ENCODE data around the gene STAT5B. TPM values are rescaled to one million over a fixed set of nuclear protein-coding genes. Genes with fewer than 3 reads are reported as not detected.
"Not testable (repeated sequence)": the region's sequence is repeated elsewhere in the genome, so short reads cannot be mapped to it uniquely, and the experiment has no call there.

The STAT5B gene
- polyA plus RNA-seq, 1 donor (not counting 4 experiments of a cell fraction or from before 2014, with no cell fraction given) = 16.1 TPM

- H3K9me3 ChIP-seq (ENCODE audit: control insufficient read depth, low read depth, low read length) = no peaks in the 10 kb centered on the region
- H3K4me2 ChIP-seq (ENCODE audit: control insufficient read depth, extremely low read depth, insufficient read depth, low read depth, low read length) = no peak overlapping the region
- no peak overlapping the region for H3K9ac ChIP-seq (ENCODE audit: control insufficient read depth, extremely low read depth, insufficient read depth, low read length)
- no peaks in the 10 kb centered on the region for H3K36me3 ChIP-seq (ENCODE audit: control insufficient read depth in 2 of 2, extremely low read depth in 1 of 2, insufficient read depth in 2 of 2, low read length in 2 of 2)
- dilution Hi-C loops (cut with MboI; ENCODE audit: extremely low pct_ligation_motif_present, low sequenced_read_pairs) = no loop called here
- no peak overlapping the region for H3K4me3 ChIP-seq (ENCODE audit: control insufficient read depth in 2 of 3, extremely low read depth in 1 of 3, insufficient read depth in 2 of 3, low read depth in 1 of 3, low read length in 3 of 3)
- H4K20me1 ChIP-seq (ENCODE audit: control insufficient read depth, extremely low read depth, insufficient read depth, low read length) = no peaks in the 10 kb centered on the region
- H2AFZ ChIP-seq (ENCODE audit: control insufficient read depth, low read length) = no peak overlapping the region
- no peaks in the 10 kb centered on the region for H3K27me3 ChIP-seq (ENCODE audit: control insufficient read depth, extremely low read depth, insufficient read depth, low read length)
- FAIRE-seq (no peak), DNase-seq (ENCODE audit: low read depth, low spot score) (no peak)
- H3K9me1 ChIP-seq (ENCODE audit: control insufficient read depth, extremely low read depth, insufficient read depth, low read length) = no peaks in the 10 kb centered on the region
- H3K4me1 ChIP-seq (ENCODE audit: control insufficient read depth, extremely low read depth, insufficient read depth, low read length) = no peaks in the 10 kb centered on the region
- no peak overlapping the region for H3K27ac ChIP-seq (ENCODE audit: control insufficient read depth, insufficient read depth, low read length)
- no peaks in the 10 kb centered on the region for H3K79me2 ChIP-seq (ENCODE audit: control insufficient read depth, insufficient read depth, low read length)
- TF ChIP-seq EZH2 (IDR thresholded peaks at IDR 0.05; ENCODE audit: low read length) (no peak), CTCF (optimal IDR thresholded peaks at IDR 0.05 in 1 of 3, IDR thresholded peaks at IDR 0.05 in 1 of 3, conservative IDR thresholded peaks at IDR 0.05 in 1 of 3; ENCODE audit: extremely low read depth in 1 of 3, insufficient read depth in 2 of 3, low read length in 3 of 3) (no peak)
Observed at GRCh38 chr17:42243493-42243982, 32.7 kb downstream of the STAT5B start.

GRCh38 chr17:42241871-42242270 is 34.3 kb downstream of the STAT5B start:
- Histone ChIP-seq H3K79me2 (ENCODE audit: control insufficient read depth, insufficient read depth, low read length) (no peaks in the 10 kb centered on the region), H3K4me3 (ENCODE audit: control insufficient read depth in 2 of 3, extremely low read depth in 1 of 3, insufficient read depth in 2 of 3, low read depth in 1 of 3, low read length in 3 of 3) (no peak overlapping the region), H2AFZ (ENCODE audit: control insufficient read depth, low read length) (no peak overlapping the region), H3K9me1 (ENCODE audit: control insufficient read depth, extremely low read depth, insufficient read depth, low read length) (no peaks in the 10 kb centered on the region), H3K36me3 (ENCODE audit: control insufficient read depth in 2 of 2, extremely low read depth in 1 of 2, insufficient read depth in 2 of 2, low read length in 2 of 2) (no peaks in the 10 kb centered on the region), H3K27me3 (ENCODE audit: control insufficient read depth, extremely low read depth, insufficient read depth, low read length) (no peaks in the 10 kb centered on the region), H3K9ac (ENCODE audit: control insufficient read depth, extremely low read depth, insufficient read depth, low read length) (no peak overlapping the region), H3K4me2 (ENCODE audit: control insufficient read depth, extremely low read depth, insufficient read depth, low read depth, low read length) (no peak overlapping the region), H4K20me1 (ENCODE audit: control insufficient read depth, extremely low read depth, insufficient read depth, low read length) (no peaks in the 10 kb centered on the region), H3K9me3 (ENCODE audit: control insufficient read depth, low read depth, low read length) (no peaks in the 10 kb centered on the region), H3K4me1 (ENCODE audit: control insufficient read depth, extremely low read depth, insufficient read depth, low read length) (no peaks in the 10 kb centered on the region), H3K27ac (ENCODE audit: control insufficient read depth, insufficient read depth, low read length) (no peak overlapping the region)
- FAIRE-seq (no peak), DNase-seq (ENCODE audit: low read depth, low spot score) (no peak)
- TF ChIP-seq CTCF (optimal IDR thresholded peaks at IDR 0.05 in 1 of 3, IDR thresholded peaks at IDR 0.05 in 1 of 3, conservative IDR thresholded peaks at IDR 0.05 in 1 of 3; ENCODE audit: extremely low read depth in 1 of 3, insufficient read depth in 2 of 3, low read length in 3 of 3) (no peak), EZH2 (IDR thresholded peaks at IDR 0.05; ENCODE audit: low read length) (no peak)
- dilution Hi-C loops (cut with MboI; ENCODE audit: extremely low pct_ligation_motif_present, low sequenced_read_pairs) = no loop called here

- H3K9ac ChIP-seq (ENCODE audit: control insufficient read depth, extremely low read depth, insufficient read depth, low read length); H2AFZ ChIP-seq (ENCODE audit: control insufficient read depth, low read length); H4K20me1 ChIP-seq (ENCODE audit: control insufficient read depth, extremely low read depth, insufficient read depth, low read length); H3K9me3 ChIP-seq (ENCODE audit: control insufficient read depth, low read depth, low read length); H3K4me2 ChIP-seq (ENCODE audit: control insufficient read depth, extremely low read depth, insufficient read depth, low read depth, low read length); H3K27ac ChIP-seq (ENCODE audit: control insufficient read depth, insufficient read depth, low read length); FAIRE-seq; H3K4me3 ChIP-seq (ENCODE audit: control insufficient read depth in 2 of 3, extremely low read depth in 1 of 3, insufficient read depth in 2 of 3, low read depth in 1 of 3, low read length in 3 of 3); H3K4me1 ChIP-seq (ENCODE audit: control insufficient read depth, extremely low read depth, insufficient read depth, low read length); H3K36me3 ChIP-seq (ENCODE audit: control insufficient read depth in 2 of 2, extremely low read depth in 1 of 2, insufficient read depth in 2 of 2, low read length in 2 of 2); DNase-seq (ENCODE audit: low read depth, low spot score); H3K27me3 ChIP-seq (ENCODE audit: control insufficient read depth, extremely low read depth, insufficient read depth, low read length); dilution Hi-C loops (cut with MboI; ENCODE audit: extremely low pct_ligation_motif_present, low sequenced_read_pairs); H3K9me1 ChIP-seq (ENCODE audit: control insufficient read depth, extremely low read depth, insufficient read depth, low read length); H3K79me2 ChIP-seq (ENCODE audit: control insufficient read depth, insufficient read depth, low read length): not testable (repeated sequence)
Observed at GRCh38 chr17:42240863-42241262, 35.3 kb downstream of the STAT5B start.

Data from keratinocyte (primary cell).